NT2/D1 (cell line): ENCODE data around the gene GRIK2.
A peak's percentile ranks its signal among the peaks of the same experiment; 100 is the strongest.

Source experiments
- DNase-seq: peaks from one replicate; pipeline ENCODE4 v3.0.0-alpha.2; 2011; ENCODE audit warnings: low read depth, low spot score
- H3K27me3 ChIP-seq: 2 replicates; pipeline ENCODE4 v1.6.0; 2011; ENCODE audit warnings: mild to moderate bottlenecking; ENCODE audit not compliant: insufficient read length, insufficient read depth
- H3K36me3 ChIP-seq: 2 replicates; pipeline ENCODE4 v1.6.1; 2011; ENCODE audit warnings: mild to moderate bottlenecking, low read length, mixed read lengths; ENCODE audit not compliant: insufficient read depth, insufficient read length
- H3K4me1 ChIP-seq: 2 replicates; pipeline ENCODE4 v1.5.1; 2011; ENCODE audit not compliant: insufficient read depth, insufficient read length
- H3K4me3 ChIP-seq: 2 replicates; pipeline ENCODE4 v1.5.1; 2011; ENCODE audit warnings: low read depth; ENCODE audit not compliant: insufficient read length
- H3K9ac ChIP-seq: 2 replicates; pipeline ENCODE4 v1.6.0; 2011; ENCODE audit warnings: low read depth; ENCODE audit not compliant: insufficient read length
- H3K9me3 ChIP-seq: 2 replicates; pipeline ENCODE4 v1.5.1; 2011; ENCODE audit warnings: mild to moderate bottlenecking, low read length; ENCODE audit not compliant: insufficient read depth
- SUZ12 ChIP-seq: IDR thresholded peaks from 2 replicates; pipeline ENCODE4 v1.6.1; 2011; ENCODE audit not compliant: insufficient read length, insufficient read depth; ENCODE audit errors: extremely low read depth
- YY1 ChIP-seq: IDR thresholded peaks from 2 replicates; pipeline ENCODE4 v1.6.1; 2011; ENCODE audit not compliant: insufficient read length, insufficient read depth
- ZNF274 ChIP-seq: IDR thresholded peaks from 2 replicates; pipeline ENCODE4 v1.6.1; 2011; ENCODE audit warnings: mild to moderate bottlenecking, low read depth, low read length

The GRIK2 gene

GRCh38 chr6:102114402-102114801 is 720.9 kb downstream of the GRIK2 start:
- H3K9ac ChIP-seq = no peak overlapping the region
- DNase-seq = peak; percentile 15
- TF ChIP-seq SUZ12 (no peak), ZNF274 (no peak), YY1 (no peak)

GRCh38 chr6:102115911-102116310 is 722.4 kb downstream of the GRIK2 start:
- DNase-seq = no peak
- Histone ChIP-seq H3K27me3 (no peaks in the 10 kb centered on the region), H3K4me1 (no peaks in the 10 kb centered on the region), H3K9me3 (peaks cover 10% of the 10 kb centered on the region; the same call in 1 of the 2 replicates), H3K4me3 (no peak overlapping the region), H3K9ac (no peak overlapping the region), H3K36me3 (no peaks in the 10 kb centered on the region)
- TF ChIP-seq SUZ12 (no peak), YY1 (no peak)

More at GRCh38 chr6:102114402-102114801, 720.9 kb downstream of the GRIK2 start:
- Histone ChIP-seq H3K9me3 (peaks cover 10% of the 10 kb centered on the region; the same call in 1 of the 2 replicates), H3K27me3 (no peaks in the 10 kb centered on the region), H3K4me1 (no peaks in the 10 kb centered on the region), H3K4me3 (no peak overlapping the region), H3K36me3 (no peaks in the 10 kb centered on the region)

GRCh38 chr6:102118034-102118433 is 724.5 kb downstream of the GRIK2 start:
- TF ChIP-seq SUZ12 (no peak), ZNF274 (no peak), YY1 (no peak)
- no peak overlapping the region for H3K4me3 ChIP-seq
- DNase-seq = no peak
- peaks cover 10% of the 10 kb centered on the region; the same call in 1 of the 2 replicates for H3K9me3 ChIP-seq
- no peaks in the 10 kb centered on the region for H3K4me1 ChIP-seq
- no peak overlapping the region for H3K9ac ChIP-seq
- H3K36me3 ChIP-seq = no peaks in the 10 kb centered on the region
- H3K27me3 ChIP-seq = no peaks in the 10 kb centered on the region
